DMS79 treated with DMSO at 0.1 percent for 48 hours (cell line): ENCODE measurements around the gene USH2A.

ENCODE experiments used
- DNase-seq: peaks from one replicate; lab custom pipeline; 2025; lab: John Stamatoyannopoulos, UW

Gene USH2A

DNA sequence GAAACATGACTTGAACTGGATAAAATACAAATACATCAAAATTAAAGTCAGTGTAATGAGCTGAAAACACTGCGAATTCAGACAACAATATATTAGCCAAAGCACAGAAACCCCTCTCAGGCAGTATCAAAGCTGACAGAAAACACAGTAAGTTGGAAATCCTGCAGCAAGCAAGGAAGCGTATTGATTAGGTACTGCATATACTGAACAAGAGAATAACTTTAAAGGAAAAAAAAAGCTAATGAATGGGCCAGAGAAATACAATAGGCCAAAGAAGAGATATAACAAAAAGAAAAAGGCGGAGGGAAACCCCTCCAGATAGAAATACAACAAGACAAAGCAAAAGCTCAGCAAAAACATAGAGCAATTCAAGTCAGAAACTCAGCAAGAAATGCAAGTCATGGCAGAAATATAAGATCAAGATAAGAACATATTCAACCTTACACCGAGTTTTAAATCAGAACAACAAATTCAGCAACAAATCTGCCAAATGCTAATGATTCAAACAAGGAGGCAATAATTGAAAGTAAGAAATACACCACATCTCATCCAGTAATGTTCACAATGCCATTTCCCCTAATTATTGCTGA lies 299.0 kb downstream of the USH2A start:
- DNase-seq, result no peak

DNA sequence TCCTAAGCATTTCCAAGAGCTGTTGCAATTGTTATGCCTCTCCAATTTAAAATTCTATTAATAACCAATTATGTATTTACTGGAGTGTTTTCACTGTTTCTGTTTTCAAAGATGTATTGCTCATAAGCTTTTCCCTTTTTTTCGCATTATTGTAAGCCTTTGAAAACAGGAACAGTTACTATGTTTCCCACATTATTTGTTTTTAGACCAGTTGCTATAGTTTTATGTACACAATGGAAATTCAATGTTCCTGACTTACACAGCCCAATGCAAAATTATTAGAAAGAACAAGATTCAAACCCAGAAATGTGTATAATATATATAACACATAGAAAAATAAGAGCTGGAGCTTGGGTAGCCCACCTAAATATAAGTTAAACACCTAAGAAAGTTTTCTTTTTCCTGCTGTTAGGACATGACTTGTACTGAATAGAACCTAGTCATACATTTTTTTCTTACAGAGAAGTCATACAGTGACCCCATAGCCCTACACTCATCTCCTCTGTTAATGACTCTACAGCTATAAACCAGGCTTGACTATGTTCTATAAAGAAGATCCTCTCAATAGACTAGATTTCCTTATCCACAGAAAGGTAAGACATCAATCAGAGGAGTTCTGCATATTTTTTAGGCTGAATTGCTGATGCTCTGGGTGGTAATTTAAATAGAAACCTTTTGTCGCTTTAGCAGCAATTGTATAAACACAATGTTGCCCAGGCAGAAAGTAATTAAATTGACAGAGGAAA lies 299.6 kb downstream of the USH2A start:
- DNase-seq, result no peak

DNA sequence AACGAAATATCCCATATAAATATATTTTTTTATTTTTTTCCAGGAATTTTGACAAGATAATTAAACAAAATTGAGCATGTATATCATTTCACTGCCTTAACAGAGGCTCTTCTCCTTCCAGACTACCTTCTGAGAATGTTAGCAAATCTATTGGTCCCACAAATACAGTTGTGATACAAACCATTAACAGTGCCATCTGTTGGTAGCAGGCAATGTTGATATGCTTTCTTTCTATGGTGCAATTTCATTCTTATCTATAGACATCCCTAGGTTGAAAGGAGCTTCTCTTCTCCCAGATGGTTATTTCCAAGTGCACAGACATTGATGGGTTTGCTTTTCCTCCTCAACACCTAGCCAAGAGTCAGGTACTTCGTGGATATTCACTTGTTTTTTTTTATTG lies 303.6 kb downstream of the USH2A start:
- no peak for DNase-seq

DNA sequence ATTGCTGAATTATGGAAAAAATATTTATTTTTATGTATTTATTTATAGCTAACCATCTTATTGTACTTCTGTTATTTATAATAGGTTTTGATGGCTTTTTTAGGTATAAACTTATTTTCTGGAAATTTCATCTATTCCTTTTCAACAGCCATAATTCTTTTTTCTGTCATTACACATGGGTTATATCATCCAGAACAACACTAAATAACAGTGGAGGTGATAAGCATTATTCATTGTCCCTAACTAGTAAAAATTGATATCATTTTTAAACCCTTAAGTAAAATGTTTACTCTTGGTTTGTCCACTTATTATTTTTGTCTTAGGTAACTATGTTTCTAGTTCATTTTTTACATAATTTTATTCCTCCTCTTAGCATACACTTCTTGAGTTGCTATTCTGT lies 309.1 kb downstream of the USH2A start:
- no peak for DNase-seq

DNA sequence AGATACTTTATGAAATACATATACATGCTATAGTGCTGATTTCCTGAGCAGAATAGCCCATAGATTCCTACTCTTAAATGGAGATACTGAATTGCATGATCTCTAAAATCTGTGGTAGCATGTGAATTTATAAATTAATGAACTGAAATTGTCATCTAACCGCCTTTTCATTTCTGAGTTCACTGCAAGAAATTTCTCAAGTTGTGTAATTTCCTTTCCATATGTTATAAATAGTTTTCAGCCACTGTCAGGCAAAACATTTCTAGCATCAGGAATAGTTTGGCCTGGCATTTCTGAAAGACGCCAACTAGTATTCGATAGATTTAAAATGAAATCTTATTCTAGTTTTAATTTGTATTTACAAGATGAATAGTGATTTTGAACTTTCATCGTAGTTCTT lies 310.1 kb downstream of the USH2A start:
- no peak for DNase-seq

DNA sequence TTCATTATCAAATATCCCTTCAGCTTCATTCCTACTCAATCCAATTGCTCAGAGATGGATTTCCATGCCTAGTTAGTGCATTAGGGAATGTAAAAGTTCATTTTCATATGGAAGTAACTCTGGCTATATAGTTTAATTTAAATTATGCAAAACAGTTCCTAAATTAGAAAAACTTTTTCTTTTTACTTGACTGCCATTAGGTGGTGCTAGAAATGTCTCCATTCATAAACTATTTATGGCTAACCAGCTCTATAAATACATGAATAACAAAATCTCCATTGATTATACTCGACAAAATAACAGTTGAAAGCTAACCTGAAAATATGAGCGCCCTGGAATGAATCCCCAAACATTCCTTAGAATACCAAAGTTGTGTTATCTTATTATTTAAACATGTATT lies 311.4 kb downstream of the USH2A start:
- no peak for DNase-seq

DNA sequence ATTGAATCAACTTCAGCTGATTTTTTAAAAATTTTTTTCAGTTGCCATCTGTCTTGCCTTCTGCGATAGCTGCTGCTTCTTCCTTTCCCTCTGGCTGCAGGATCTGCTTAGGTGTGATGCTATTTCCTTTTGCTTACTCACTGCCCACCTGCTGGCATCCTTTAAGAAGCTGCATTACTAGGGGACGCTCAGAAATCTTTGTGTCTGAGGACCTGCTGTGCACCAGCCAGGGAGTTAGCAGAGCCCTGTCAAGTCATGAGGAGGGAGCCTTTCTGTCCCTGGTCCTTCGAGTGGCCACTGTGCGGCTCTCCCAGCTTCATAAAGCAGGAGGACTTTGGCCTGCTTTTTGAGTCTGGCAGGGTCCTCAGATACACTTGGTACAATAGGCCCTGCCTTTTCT lies 327.8 kb downstream of the USH2A start:
- no peak for DNase-seq

DNA sequence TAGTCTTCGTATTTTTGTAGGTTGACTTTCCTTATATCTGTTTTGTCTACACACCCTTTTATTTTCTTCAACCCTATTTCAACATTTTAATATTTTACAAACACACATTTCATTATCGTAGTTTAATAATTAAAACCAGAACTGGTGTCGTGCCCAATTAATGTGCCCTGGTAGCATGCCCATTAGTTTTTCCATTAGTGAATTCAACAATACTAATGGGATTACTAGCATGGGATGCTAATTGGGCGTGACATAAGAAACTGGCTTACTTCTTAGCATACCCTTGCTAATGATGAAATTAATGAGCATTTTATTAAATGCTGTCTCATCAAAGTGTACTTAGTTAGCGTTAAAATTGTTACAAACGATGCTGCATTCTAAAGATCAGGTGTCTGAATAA lies 332.7 kb downstream of the USH2A start:
- DNase-seq, result no peak

DNA sequence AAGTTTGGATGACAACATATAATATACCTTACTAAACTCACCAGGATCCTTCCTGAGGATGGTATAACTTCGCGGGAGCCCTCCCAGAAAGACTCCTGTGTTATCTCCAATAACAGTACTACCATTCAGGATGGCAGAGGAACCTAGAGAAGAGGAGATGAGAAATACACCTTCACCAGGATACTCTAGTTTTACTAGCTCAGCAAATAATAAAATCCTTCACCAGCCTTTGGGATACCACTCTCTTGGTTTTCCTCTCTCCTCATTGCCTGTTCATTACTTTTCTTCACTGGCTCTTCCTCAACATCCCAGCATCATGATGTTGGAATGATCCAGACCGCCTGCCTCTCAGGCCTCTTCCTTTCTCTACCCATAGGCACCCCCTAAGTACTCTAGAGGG lies 336.6 kb downstream of the USH2A start:
- DNase-seq, result no peak

DNA sequence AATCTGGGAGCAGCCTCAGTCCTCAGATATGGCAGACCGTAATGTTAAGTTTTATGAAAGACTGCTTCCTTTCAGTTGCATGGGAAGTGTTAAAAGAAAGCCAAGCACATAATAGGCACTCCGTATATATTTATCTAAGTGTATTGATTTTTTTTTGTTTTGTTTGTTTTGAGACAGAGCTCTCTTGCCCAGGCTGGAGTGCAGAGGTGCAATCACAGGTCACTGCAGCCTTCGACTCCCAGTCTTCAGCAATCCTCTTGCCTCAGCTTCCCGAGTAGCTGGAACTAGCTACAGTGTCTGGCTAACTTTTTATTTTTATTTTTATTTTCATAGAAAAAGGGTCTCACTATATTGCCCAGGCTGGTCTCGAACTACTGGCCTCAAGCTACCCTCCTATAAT lies 341.8 kb downstream of the USH2A start:
- no peak for DNase-seq

DNA sequence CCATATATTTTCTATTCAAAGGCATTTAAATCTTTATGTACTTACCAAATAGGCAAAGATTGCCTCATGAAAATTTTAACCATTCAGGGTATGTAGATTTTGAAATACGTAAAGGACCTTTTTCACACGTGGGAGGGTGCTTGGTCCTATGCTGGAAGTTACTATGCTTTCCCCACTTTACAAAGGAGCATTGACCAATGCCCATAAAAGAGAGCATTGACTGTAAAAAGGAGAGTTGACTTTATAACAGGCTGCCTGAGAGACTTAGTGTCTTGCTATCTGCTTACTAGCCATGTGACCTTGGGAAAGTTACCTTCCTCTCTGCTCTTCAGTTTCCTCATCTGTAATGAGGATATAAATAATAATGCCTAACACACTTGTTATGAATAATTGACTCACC lies 346.5 kb downstream of the USH2A start:
- no peak for DNase-seq

DNA sequence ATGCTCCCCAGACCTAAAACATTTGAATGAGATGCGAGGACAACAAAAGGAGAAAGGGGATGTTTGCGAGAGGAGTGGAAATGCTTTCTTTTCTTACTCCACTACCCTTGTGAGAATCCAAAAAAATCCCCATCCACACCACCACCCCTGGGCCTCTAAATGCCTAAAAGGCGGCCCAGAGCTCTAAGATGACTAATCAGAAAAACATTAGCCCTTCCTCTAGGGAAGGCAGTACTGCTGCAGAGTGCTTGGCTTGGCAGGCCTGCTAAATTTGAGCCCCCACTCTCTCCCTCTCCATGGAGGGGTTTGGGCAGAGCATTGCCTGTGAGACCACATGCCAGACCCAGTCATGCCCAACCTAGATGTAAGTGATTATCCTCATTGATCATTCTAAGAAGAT lies 347.9 kb downstream of the USH2A start:
- DNase-seq, result no peak

DNA sequence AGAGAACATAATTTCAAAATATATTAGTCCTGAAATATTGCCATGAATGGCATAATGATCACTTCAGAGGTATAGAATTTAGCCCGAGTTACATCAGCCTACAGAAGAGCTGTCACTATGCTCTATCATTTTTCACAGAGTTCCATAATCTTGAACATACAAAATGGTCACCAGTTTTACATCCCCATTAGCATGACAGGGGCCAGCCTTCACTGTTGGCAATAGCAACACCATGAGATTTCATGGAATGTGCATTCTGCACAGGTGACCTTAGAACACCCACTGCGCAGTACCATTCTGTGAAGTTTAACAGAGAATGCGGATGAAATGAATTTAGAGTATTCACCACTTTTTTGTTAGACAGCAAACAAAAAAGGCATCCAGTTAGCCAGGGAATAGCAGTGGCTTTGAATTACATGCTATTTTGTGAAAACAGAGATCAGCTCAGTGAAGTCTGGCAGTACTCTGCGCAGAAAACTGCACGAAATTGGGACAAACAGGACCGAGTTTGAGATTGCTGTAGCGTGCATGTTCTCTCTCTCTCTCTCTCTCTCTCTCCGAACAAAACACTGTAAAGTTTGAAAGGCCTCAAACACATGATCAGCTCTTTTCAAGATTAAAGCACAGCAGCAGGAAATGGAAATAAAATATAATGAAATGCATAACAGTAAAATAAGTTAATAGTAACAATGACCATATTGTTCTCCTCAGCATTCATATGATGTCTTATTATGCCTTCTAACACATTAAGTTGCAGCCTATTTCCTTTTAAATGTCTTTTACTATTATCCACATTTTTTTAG lies 349.3 kb downstream of the USH2A start:
- DNase-seq, result no peak

DNA sequence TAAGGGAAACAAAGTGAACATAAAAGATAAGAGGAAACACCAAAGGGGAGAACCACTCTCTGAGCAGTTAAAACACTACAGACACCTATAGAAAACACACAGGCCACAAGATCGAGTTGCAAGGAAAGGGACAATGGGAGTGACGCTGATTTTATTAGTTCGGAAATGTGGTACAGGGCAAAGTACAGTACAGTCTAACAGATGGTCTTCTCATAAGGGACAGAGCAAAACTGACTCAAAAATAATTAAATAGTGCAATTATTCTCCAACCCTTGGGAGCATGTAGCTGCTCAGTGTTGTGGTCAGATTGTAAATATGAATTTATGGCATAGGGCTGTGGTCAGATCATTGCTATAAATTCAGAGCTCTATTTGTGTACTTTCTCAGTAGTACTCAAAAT lies 352.0 kb downstream of the USH2A start:
- DNase-seq, result no peak

DNA sequence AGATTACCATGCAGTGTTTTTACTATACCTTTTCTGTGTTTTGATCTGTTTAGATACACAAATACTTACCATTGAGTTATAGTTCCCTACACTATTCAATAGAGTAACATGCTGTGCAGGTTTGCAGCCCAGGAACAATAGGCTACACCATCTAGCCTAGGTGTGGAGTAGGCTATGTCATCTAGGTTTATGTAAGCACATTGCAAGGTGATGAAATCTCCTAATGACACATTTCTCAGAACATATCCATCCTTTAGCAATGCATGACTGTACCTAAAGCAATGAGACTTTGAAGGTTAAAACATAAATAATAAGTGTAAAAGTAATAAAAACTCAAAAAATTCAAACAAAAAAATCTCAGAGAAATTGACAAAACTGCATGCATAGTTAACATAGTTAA lies 358.6 kb downstream of the USH2A start:
- no peak for DNase-seq

DNA sequence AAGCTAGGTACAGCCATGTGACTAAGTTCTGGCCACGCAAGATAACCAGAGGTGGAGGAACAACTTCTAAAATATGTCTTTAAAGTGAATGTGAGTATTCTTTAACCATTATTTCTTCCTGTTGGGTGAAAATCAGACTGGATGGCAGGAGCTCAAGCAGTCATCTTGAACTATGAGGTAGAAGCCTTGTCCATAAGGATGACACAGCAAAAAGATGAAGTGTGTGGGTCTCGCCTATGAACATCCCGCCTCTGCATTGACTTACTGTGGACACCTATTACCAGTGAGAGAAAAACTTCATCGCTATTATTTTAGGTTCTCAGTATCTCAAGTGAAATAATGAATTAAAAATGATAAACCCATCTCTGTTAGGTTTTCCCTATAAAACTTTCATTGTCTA lies 365.3 kb downstream of the USH2A start:
- DNase-seq, result no peak

DNA sequence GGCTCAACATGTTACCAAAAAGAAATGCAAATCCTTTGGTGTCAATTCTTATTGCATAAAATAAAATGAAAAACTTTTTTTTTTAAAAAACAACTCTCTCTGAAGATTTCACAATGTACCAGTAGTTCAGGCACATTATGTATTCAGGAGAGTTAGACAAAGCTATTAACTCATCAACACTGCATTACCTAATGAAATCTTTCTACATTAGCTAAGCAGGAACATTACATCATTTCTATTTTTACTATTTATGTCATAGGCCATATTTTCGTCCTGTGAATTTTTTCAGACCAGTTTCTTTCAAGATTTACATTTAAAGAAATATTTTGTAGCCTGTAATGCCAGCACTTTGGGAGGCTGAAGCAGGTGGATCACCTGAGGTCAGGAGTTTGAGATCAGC lies 366.2 kb downstream of the USH2A start:
- DNase-seq, result no peak

DNA sequence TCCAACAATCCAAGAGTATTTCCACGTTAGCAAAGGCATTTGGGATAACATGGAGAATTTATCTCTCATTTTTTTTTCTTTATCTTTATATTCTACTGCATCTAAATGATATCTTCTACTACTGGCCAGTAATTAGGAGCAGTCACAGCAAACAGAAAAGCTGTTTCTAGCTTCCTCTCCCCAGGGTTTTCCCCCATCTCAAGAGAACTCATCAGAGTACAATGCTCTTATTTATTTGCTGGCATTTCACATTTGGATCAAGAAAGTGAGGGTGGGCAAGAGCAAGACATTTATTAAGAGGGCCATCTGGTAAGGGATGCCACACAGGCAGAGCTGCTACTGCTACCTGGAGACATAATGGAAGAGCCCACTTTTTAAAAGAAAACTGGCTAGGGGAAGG lies 368.2 kb downstream of the USH2A start:
- DNase-seq, result no peak

DNA sequence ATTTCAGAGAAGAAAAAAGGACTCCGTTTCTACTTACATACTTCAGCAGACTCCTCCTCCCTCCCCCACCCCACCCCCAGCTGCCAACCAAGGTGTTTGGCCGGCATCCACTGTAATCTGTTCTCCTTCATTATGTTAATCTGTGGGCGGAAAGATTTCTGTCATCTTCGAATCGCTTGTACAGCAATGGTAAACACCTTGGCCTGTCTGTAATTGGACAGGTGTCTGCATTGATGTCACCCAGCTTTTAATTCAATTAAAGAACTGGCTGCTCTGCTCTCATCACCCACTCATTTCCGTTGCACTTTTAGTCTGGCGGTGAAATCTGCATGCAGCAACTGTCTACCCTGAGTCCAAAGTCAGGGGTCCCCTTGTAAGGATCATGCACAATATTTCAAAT lies 368.6 kb downstream of the USH2A start:
- no peak for DNase-seq

DNA sequence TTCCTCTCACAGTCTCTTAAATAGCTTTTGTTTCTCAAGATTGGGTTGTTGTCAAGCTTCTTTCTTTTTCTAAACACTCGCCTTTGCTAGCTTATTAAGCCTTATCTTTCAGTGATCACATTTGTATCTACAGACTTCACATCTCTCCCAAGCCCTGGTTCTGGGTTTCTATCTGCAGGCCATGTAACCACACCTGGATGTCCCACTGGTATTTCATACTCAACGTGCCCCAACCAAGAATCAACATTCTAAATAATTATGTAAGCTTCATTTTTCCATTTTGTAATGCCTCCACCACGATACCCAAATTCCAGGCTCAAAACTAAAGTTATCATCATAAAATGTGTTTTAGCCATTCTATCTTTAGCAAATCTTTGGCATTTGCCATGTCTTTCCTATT lies 372.2 kb downstream of the USH2A start:
- DNase-seq, result no peak

DNA sequence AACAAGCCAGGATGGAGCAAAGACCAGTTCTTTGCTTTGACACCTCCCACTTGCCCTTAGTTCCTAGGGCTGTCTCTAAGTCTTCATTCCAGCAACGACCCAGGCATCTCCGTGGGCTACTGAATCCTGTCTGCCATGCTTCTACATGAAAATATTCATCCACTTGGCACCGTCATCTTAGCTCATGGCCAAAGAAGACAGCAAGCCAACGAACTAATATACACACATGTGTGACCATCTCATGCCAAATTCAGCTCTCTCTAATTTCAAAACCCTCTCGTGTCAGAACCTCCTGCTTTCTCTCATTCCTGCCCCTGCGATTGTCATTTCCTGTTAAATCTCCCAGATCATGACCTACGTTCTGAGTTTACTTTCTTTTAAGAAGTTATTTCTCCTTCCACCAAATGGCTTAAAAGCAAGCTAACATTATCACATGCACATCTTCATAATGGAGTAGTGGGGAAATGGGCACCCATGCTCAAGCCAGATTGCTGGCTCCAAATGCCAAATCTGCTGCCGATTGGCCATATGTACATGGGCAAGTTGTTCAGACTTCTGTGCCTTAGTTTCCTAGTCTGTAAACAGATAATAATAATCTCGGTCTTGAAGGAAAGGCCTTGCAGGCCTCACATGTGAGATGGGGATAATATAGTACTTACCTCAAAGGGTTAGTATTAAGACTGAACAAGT lies 373.4 kb downstream of the USH2A start:
- no peak for DNase-seq

DNA sequence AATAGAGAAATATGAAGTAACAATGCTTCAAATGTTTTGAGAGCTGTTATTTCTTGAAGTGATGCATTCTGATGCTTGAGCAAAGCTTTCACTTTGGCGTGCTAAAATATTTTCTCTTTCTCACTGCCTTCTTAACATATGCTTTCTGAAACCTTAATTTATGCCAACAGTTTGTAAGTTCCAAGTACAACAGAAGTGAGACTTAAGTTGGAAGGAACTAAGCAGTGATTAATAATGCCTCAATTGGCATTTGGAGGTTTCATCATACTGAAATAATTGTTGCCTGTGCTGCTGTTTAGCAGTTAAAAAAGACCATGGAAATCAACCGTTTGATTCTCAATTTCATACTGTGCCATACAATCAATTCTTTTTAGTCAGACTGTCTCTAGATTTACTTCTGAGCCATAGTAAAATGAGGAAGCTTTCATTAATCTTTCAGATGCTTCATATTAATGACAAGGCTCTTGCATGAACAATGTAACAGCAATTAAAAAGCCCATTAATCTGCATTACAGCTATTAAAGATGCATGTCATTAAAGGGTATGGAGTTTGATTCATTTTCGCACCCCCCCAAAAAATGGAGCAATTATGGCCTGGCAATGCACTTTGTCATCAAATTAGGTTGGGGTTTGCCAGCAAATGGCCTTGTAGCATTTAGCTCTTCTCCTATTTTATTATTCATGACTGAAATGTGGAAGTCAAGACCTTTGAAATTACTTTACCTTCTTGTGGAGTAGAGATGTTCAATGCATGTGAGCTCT lies 375.3 kb downstream of the USH2A start:
- no peak for DNase-seq
